ENCODE measurements around the gene AGPS. TPM values are rescaled to one million over a fixed set of nuclear protein-coding genes. Genes with fewer than 3 reads are reported as not detected.
"Not testable (repeated sequence)": the region's sequence is repeated elsewhere in the genome, so short reads cannot be mapped to it uniquely, and the experiment has no call there.

Gene AGPS
- total RNA-seq, 1 donor: 45.0 TPM

- DNase-seq (ENCODE audit: low read depth in 2 of 3, low spot score in 2 of 3): no peak
Observed at GRCh38 chr2:177547772-177548171, 155.2 kb downstream of the AGPS start.

- no peak for DNase-seq (ENCODE audit: low read depth in 2 of 3, low spot score in 2 of 3)
Observed at GRCh38 chr2:177548636-177549035, 156.1 kb downstream of the AGPS start.

GRCh38 chr2:177549171-177549570, 156.6 kb downstream of the AGPS start:
- DNase-seq (ENCODE audit: low read depth in 2 of 3, low spot score in 2 of 3): no peak

- DNase-seq (ENCODE audit: low read depth in 2 of 3, low spot score in 2 of 3): no peak
Observed at GRCh38 chr2:177550264-177551200, 158.0 kb downstream of the AGPS start.

- not testable (repeated sequence) for DNase-seq (ENCODE audit: low read depth in 2 of 3, low spot score in 2 of 3)
Observed at GRCh38 chr2:177551360-177551759, 158.8 kb downstream of the AGPS start.

- DNase-seq (ENCODE audit: low read depth in 2 of 3, low spot score in 2 of 3): peak in 2 of 3 donors; percentile 22 to 48
Observed at GRCh38 chr2:177551989-177552421, 159.4 kb downstream of the AGPS start.

- peak; percentile 90 to 95 (median 94) for DNase-seq (ENCODE audit: low read depth in 2 of 3, low spot score in 2 of 3)
Observed at GRCh38 chr2:177552422-177553175, 160.0 kb downstream of the AGPS start.

GRCh38 chr2:177553176-177553884, 160.8 kb downstream of the AGPS start:
- no peak for DNase-seq (ENCODE audit: low read depth in 2 of 3, low spot score in 2 of 3)

- no peak for DNase-seq (ENCODE audit: low read depth in 2 of 3, low spot score in 2 of 3)
Observed at GRCh38 chr2:177554365-177554764, 161.8 kb downstream of the AGPS start.

- no peak for DNase-seq (ENCODE audit: low read depth in 2 of 3, low spot score in 2 of 3)
Observed at GRCh38 chr2:177556153-177556552, 163.6 kb downstream of the AGPS start.

GRCh38 chr2:177557794-177558193, 165.2 kb downstream of the AGPS start:
- no peak for DNase-seq (ENCODE audit: low read depth in 2 of 3, low spot score in 2 of 3)

GRCh38 chr2:177559638-177560037, 167.1 kb downstream of the AGPS start:
- no peak for DNase-seq (ENCODE audit: low read depth in 2 of 3, low spot score in 2 of 3)

GRCh38 chr2:177568390-177568789, 175.8 kb downstream of the AGPS start:
- DNase-seq (ENCODE audit: low read depth in 2 of 3, low spot score in 2 of 3): no peak

GRCh38 chr2:177568893-177569292, 176.3 kb downstream of the AGPS start:
- no peak for DNase-seq (ENCODE audit: low read depth in 2 of 3, low spot score in 2 of 3)

GRCh38 chr2:177572236-177572671, 179.7 kb downstream of the AGPS start:
- no peak for DNase-seq (ENCODE audit: low read depth in 2 of 3, low spot score in 2 of 3)

- no peak for DNase-seq (ENCODE audit: low read depth in 2 of 3, low spot score in 2 of 3)
Observed at GRCh38 chr2:177573120-177573519, 180.5 kb downstream of the AGPS start.

GRCh38 chr2:177574356-177574755, 181.8 kb downstream of the AGPS start:
- DNase-seq (ENCODE audit: low read depth in 2 of 3, low spot score in 2 of 3): no peak

GRCh38 chr2:177575358-177575757, 182.8 kb downstream of the AGPS start:
- no peak for DNase-seq (ENCODE audit: low read depth in 2 of 3, low spot score in 2 of 3)

GRCh38 chr2:177577075-177577474, 184.5 kb downstream of the AGPS start:
- no peak for DNase-seq (ENCODE audit: low read depth in 2 of 3, low spot score in 2 of 3)

GRCh38 chr2:177578454-177578853, 185.9 kb downstream of the AGPS start:
- DNase-seq (ENCODE audit: low read depth in 2 of 3, low spot score in 2 of 3): no peak

GRCh38 chr2:177579486-177580036, 187.0 kb downstream of the AGPS start:
- no peak for DNase-seq (ENCODE audit: low read depth in 2 of 3, low spot score in 2 of 3)

All from hematopoietic multipotent progenitor cell (in vitro differentiated cells).